Psoas muscle (tissue), 8 donors: ENCODE data around the gene SRPK1. TPM values are rescaled to one million over a fixed set of nuclear protein-coding genes. Genes with fewer than 3 reads are reported as not detected.

Source experiments
- ATAC-seq, 4 donors: fragments of 200-7000 bp; cut with Tn5 transposase; one replicate each; pipeline ENCODE4 v1.9.1; 2020; ENCODE audit warnings: moderate library complexity in 3 of 4, mild to moderate bottlenecking in 2 of 4
- DNase-seq, 2 donors: peaks; one replicate each; pipeline ENCODE4 v3.0.0-alpha.2; 2020
- H3K27ac ChIP-seq: fragments of 200-600 bp; one replicate; pipeline ENCODE4 v1.8.0; 2022
- H3K27me3 ChIP-seq, 3 donors: fragments of 200-600 bp in 1 of 3; one replicate each; pipeline versions ENCODE4 v1.6.1 to v1.8.0; 2013 to 2022; ENCODE audit warnings: low read length in 2 of 3, mild to moderate bottlenecking in 2 of 3, moderate library complexity in 1 of 3; ENCODE audit not compliant: insufficient read depth in 3 of 3
- H3K36me3 ChIP-seq, 2 donors: fragments of 200-600 bp in 1 of 2; one replicate each; pipeline versions ENCODE4 v1.6.1 to v1.8.0; 2013 to 2022; ENCODE audit warnings: low read depth in 1 of 2, mild to moderate bottlenecking in 1 of 2, moderate library complexity in 1 of 2; ENCODE audit not compliant: insufficient read depth in 1 of 2
- H3K4me1 ChIP-seq: fragments of 200-600 bp; one replicate; pipeline ENCODE4 v1.8.0; 2022
- H3K4me3 ChIP-seq: fragments of 200-600 bp; one replicate; pipeline ENCODE4 v1.8.0; 2022; ENCODE audit warnings: mild to moderate bottlenecking
- H3K9me3 ChIP-seq: fragments of 200-600 bp; one replicate; pipeline ENCODE4 v1.8.0; 2022
- CTCF ChIP-seq: fragments of 200-600 bp; IDR thresholded peaks from one replicate; pipeline ENCODE4 v1.8.0; 2022; ENCODE audit warnings: antibody characterized with exemption
- WGBS, 3 donors: extraction: QIAGEN DNeasy Blood & Tissue Kit; methylation state at CpG; one replicate each; pipeline versions ENCODE4 v1.1.6 to v1.1.7; 2013; 5-methylcytosine and 5-hydroxymethylcytosine counted together
- intact Hi-C, 2 donors: fragments of 100-400 bp; cut with DNase I; formaldehyde crosslinking; loops; one replicate each; pipeline versions ENCODE4 v1.11.0 to v1.14.2; 2022
- polyA plus RNA-seq, 3 donors: library from polyadenylated mRNA; stranded (reverse); fragments of 200-250 nt; gene quantifications; one replicate each; pipeline ENCODE4 v1.2.3, GENCODE V29; 2013
- total RNA-seq, 4 donors: library from RNA; stranded (reverse); fragmentation: NEBNext Ultra II Directional in 2 of 4; extraction: Animal tissue kit (Norgen Biotek cat#: 25700) in 2 of 4; gene quantifications; one replicate each; pipeline versions ENCODE4 v1.2.1 to v1.2.4, GENCODE V29; 2021 to 2023
- donor health status: healthy with polysubstance abuse.
- donor health status: DM: no; HTN: no; CAD: no; lungs with moderate emphysema.
- donor health status: Bipolar disorder and iron deficiency.
- donor health status: healthy.
- donor health status: DM: yes; HTN: yes; CAD: no.
- donor health status: DM: no; HTN: no; CAD: no.
- donor health status: DM: no; HTN: no; CAD: no.
- donor health status: DM: yes; HTN: yes; CAD: no.

The SRPK1 gene
- total and polyA plus RNA-seq, 7 donors = 12.2 to 46.9 (median 25.7) TPM

- DNase-seq (no peak), ATAC-seq (no peak)
- Histone ChIP-seq H3K4me1 (no peaks in the 10 kb centered on the region), H3K4me3 (no peak overlapping the region), H3K36me3 (peaks cover 6 to 67% of the 10 kb centered on the region in 2 donors), H3K27me3 (no peaks in the 10 kb centered on the region), H3K27ac (no peak overlapping the region), H3K9me3 (peaks cover 2% of the 10 kb centered on the region)
- TF ChIP-seq CTCF = no peak
- 78 to 93% (median 81%) methylated on average over 2 of the region's 2 CpGs for WGBS, 3 donors
- intact Hi-C loops = loop anchor here in 1 of 2 donors (2.0 kb wide), 1 partner anchor 19 kb away; no protein-coding TSS in a partner anchor
Measured at GRCh38 chr6:35850208-35850607, 70.7 kb downstream of the SRPK1 start.

GRCh38 chr6:35844290-35844689, 76.6 kb downstream of the SRPK1 start:
- ATAC-seq (no peak), DNase-seq (no peak)
- peaks cover 3 to 56% of the 10 kb centered on the region in 2 donors for H3K36me3 ChIP-seq
- H3K4me1 ChIP-seq = no peaks in the 10 kb centered on the region
- H3K27ac ChIP-seq = no peak overlapping the region
- no peak overlapping the region for H3K4me3 ChIP-seq
- WGBS, 3 donors = 94 to 96% (median 95%) methylated on average over 3 of the region's 3 CpGs
- TF ChIP-seq CTCF = no peak
- H3K9me3 ChIP-seq = peaks cover 2% of the 10 kb centered on the region
- intact Hi-C loops = no loop called here
- no peaks in the 10 kb centered on the region for H3K27me3 ChIP-seq

- intact Hi-C loops = no loop called here
- 93 to 95% (median 93%) methylated on average over 3 of the region's 3 CpGs for WGBS, 3 donors
- no peaks in the 10 kb centered on the region for H3K4me1 ChIP-seq
- TF ChIP-seq CTCF = no peak
- no peak overlapping the region for H3K27ac ChIP-seq
- peaks cover 4 to 65% of the 10 kb centered on the region in 2 donors for H3K36me3 ChIP-seq
- H3K9me3 ChIP-seq = no peaks in the 10 kb centered on the region
- no peaks in the 10 kb centered on the region for H3K27me3 ChIP-seq
- ATAC-seq (no peak), DNase-seq (no peak)
- no peak overlapping the region for H3K4me3 ChIP-seq
Measured at GRCh38 chr6:35842381-35842780, 78.5 kb downstream of the SRPK1 start.

- DNase-seq (no peak), ATAC-seq (no peak)
- Histone ChIP-seq H3K27ac (no peak overlapping the region), H3K27me3 (no peaks in the 10 kb centered on the region), H3K4me3 (no peak overlapping the region), H3K36me3 (peaks cover 6 to 79% of the 10 kb centered on the region in 2 donors), H3K9me3 (no peaks in the 10 kb centered on the region), H3K4me1 (no peaks in the 10 kb centered on the region)
- 50 to 80% (median 55%) methylated on average over 1 of the region's 1 CpG for WGBS, 3 donors
- TF ChIP-seq CTCF = no peak
- intact Hi-C loops = no loop called here
Measured at GRCh38 chr6:35839019-35839418, 81.9 kb downstream of the SRPK1 start.

GRCh38 chr6:35833536-35833935, 87.4 kb downstream of the SRPK1 start:
- no peak overlapping the region for H3K27ac ChIP-seq
- no peak for TF ChIP-seq CTCF
- no peaks in the 10 kb centered on the region for H3K4me1 ChIP-seq
- H3K9me3 ChIP-seq = no peaks in the 10 kb centered on the region
- H3K36me3 ChIP-seq = peaks cover 5 to 50% of the 10 kb centered on the region in 2 donors
- intact Hi-C loops = no loop called here
- WGBS, 3 donors = 87 to 93% (median 90%) methylated on average over 7 of the region's 7 CpGs
- ATAC-seq = peak in 1 of 4 donors; percentile 37
- H3K4me3 ChIP-seq = no peak overlapping the region
- no peak for DNase-seq
- H3K27me3 ChIP-seq = no peaks in the 10 kb centered on the region
